NK-92 (cell line): ENCODE data around the gene OR2A14.
"Not testable (repeated sequence)": the region's sequence is repeated elsewhere in the genome, so short reads cannot be mapped to it uniquely, and the experiment has no call there.

Experiments
- DNase-seq: peaks from one replicate; lab custom pipeline; 2025; ENCODE audit not compliant: unreplicated experiment; lab: John Stamatoyannopoulos, UW

The OR2A14 gene

DNA sequence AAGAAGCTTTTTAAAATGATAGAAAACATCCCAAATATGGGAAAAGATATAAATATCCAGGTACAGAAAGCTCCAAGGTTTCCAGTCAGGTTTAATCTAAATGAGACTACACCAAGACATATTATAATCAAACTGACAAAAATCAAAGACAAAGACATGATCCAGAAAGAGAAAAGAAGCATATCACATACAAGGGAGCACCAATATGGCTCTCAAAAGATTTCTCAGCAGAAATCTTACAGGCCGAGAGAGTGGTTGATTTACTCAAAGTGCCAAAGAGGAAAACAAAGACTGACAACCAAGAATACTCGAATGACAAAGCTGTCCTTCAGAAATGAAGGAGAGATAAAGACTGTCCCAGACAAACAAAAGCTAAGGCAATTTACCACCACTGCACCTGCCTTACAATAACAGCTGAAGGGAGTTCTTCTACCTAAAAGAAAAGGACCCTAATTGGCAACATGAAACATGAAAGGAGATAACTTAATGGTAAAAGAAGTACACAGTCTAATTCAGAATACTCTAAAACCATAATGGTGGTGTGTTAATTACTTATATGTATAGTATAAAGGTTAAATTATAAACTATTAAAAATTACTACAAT, 25.4 kb downstream of the OR2A14 start:
- no peak for DNase-seq

DNA sequence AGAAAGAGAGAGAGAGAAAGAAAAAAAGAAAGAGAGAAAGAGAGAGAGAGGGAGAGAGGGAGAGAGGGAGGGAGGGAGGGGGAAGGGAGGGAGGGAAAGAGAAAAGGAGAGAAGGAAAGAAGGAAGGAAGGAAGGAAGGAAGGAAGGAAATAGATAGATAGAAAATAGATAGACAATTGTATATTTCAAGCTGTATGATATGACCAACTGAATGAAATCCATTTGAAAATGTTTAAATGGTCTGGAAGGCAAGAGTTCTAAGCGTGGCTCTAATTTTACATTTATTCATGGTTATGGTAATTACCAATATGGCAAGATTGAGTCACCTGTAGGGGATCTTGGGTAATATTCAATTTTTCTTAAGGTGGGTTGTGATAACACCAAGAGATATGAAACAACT, 35.9 kb downstream of the OR2A14 start:
- DNase-seq = no peak

DNA sequence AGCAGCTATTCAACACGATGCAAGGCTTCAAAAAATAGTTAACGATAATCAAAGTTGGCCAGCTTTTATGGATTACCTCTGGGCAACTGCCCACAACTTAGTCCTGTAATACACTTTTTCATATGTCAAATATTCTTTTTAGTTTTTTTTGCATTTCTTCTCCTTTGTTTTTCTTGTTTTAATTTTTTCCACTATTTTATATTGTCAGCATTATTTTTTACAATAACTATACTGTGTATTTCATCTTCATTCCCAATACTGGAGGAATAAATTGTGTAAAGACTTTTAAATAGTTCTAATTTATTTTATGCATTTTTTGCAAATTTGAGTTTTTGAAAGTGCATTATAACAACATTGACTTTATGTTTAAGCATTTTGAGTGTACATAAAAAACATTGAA, 41.8 kb downstream of the OR2A14 start:
- no peak for DNase-seq

DNA sequence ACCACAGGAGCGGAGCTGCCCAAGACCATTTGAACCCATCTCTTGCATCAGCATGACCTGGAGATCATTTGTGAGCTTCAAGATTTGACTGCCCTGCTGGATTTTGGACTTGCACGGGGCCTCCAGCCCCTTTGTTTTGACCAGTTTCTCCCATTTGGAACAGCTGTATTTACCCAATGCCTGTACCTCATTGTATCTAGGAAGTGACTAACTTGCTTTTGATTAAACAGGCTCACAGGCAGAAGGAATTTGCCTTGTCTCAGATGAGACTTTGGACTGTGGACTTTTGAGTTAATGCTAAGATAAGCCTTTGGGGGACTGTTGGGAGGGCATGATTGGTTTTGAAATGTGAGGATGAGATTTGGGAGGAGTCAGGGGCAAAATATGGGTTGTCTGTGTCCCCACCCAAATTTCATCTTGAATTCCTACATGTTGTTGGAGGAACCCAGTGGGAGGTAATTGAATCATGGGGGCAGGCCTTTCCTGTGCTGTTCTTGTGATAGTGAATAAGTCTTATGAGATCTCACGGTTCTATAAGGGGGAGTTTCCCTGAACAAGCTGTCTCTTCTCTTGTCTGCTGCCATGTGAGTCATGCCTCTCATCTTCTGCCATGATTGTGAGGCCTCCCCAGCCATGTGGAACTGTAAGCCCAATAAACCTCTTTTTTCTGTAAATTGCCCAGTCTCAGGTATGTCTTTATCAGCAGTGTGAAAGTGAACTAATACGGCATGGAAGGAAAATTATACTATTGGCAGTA, 48.8 kb downstream of the OR2A14 start:
- not testable (repeated sequence) for DNase-seq

DNA sequence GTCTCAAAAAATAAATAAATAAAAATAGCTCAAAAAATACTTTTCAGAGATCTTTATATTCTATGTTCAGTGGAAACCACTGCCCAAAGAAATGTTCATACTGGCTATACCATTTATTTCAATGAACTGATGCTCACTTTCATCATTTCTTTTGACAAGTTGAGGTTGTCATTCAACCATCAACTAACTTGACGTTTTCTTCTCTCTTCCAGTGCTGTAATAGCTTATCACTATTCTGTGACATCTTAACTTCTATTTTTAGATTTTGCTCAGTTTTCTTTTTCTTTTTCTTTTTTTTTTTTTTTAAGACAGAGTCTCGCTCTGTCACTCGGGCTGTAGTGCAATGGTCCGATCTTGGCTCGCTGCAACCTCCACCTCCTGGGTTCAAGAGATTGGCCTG, 51.6 kb downstream of the OR2A14 start:
- no peak for DNase-seq

DNA sequence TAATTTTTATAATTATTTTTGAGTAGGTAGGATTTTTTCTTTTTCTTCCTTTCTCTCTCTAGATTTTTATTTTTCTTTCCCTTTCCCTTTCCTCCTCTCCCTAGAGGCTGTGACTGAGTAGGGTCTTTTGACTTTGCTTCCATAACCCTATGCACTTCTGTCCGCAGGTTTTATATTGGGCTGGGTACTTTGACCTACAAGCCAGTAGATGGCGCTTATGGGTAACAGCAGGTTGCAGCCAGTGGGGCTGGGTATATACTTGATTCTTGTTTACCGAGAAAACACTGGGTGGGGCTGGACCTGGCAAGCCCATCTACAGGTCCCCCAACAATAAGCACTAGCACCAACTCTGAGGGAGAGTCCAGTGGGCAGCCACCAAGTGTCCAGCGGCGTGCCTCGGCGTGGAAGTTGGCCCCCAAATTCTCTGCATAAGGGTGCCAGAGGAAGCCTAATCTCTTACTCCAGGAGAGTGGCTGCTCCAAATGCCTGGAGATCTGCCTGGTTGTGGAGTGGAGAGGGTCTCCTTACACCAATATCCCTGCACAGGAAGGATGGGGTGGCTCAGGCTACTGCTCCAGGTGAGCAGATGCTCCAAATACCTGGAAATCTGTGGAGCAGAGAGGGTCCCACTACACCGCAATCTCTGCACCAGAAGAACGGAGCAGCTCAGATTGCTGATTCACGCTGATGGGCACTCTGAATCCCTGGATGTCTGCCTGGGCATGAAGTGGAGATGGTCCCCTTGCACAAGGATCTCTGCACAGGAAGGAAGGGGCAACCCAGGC, 55.6 kb downstream of the OR2A14 start:
- DNase-seq = not testable (repeated sequence)

DNA sequence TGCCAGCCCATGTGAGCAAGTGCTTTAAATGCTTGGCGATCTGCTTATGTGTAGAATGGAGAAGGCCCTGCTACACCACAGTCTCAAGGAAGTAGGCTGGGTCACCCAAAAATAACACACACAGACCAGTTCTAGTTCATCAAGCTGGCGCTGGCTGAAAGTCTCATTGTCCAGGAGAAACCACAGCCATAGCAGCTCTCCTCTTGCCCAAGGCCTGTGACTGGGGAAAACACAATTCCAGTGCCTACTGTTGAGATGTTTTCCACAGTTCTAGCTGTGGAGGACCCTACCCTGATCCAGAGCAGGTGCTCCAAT, 56.1 kb downstream of the OR2A14 start:
- not testable (repeated sequence) for DNase-seq
